Parathyroid adenoma (tissue), 2 donors: ENCODE data around the gene PRKCE.

Source experiments
- H2AFZ ChIP-seq: fragments of 300-600 bp; sonication (generic); one replicate; pipeline ENCODE4 v1.7.0; 2017; ENCODE audit warnings: antibody characterized with exemption, mild to moderate bottlenecking
- H3K27ac ChIP-seq: fragments of 300-600 bp; sonication (generic); one replicate; pipeline ENCODE4 v1.7.0; 2017
- H3K27me3 ChIP-seq: fragments of 300-600 bp; sonication (generic); one replicate; pipeline ENCODE4 v1.7.0; 2017; ENCODE audit warnings: low read length; ENCODE audit not compliant: control insufficient read depth, insufficient read depth
- H3K36me3 ChIP-seq: fragments of 300-600 bp; sonication (generic); one replicate; pipeline ENCODE4 v1.7.0; 2017; ENCODE audit warnings: low read length; ENCODE audit not compliant: control insufficient read depth, insufficient read depth
- H3K4me1 ChIP-seq: fragments of 300-600 bp; sonication (generic); one replicate; pipeline ENCODE4 v1.7.0; 2017; ENCODE audit warnings: control low read depth
- H3K4me2 ChIP-seq: fragments of 300-600 bp; sonication (generic); one replicate; pipeline ENCODE4 v1.7.0; 2017; ENCODE audit warnings: low read length
- H3K4me3 ChIP-seq: fragments of 300-600 bp; sonication (generic); one replicate; pipeline ENCODE4 v1.7.0; 2017; ENCODE audit warnings: low read depth, low read length
- H3K79me2 ChIP-seq: fragments of 300-600 bp; sonication (generic); one replicate; pipeline ENCODE4 v1.7.0; 2017; ENCODE audit warnings: control low read depth
- H3K9ac ChIP-seq: fragments of 300-600 bp; sonication (generic); one replicate; pipeline ENCODE4 v1.7.0; 2017; ENCODE audit warnings: mild to moderate bottlenecking
- H3K9me3 ChIP-seq: fragments of 300-600 bp; sonication (generic); one replicate; pipeline ENCODE4 v1.7.0; 2017; ENCODE audit warnings: low read length; ENCODE audit not compliant: control insufficient read depth
- TF ChIP-seq, protein P1 (sequence below): fragments of 300-600 bp; sonication (generic); IDR thresholded peaks from one replicate; pipeline ENCODE4 v1.7.0; 2017; ENCODE audit warnings: antibody characterized with exemption, mild to moderate bottlenecking
- donor health status: primary hyperparathyroidism.

The PRKCE gene

GRCh38 chr2:46001290-46001689 lies 349.8 kb downstream of the PRKCE start:
- H3K9ac ChIP-seq: no peak overlapping the region
- TF ChIP-seq, protein P1, sequence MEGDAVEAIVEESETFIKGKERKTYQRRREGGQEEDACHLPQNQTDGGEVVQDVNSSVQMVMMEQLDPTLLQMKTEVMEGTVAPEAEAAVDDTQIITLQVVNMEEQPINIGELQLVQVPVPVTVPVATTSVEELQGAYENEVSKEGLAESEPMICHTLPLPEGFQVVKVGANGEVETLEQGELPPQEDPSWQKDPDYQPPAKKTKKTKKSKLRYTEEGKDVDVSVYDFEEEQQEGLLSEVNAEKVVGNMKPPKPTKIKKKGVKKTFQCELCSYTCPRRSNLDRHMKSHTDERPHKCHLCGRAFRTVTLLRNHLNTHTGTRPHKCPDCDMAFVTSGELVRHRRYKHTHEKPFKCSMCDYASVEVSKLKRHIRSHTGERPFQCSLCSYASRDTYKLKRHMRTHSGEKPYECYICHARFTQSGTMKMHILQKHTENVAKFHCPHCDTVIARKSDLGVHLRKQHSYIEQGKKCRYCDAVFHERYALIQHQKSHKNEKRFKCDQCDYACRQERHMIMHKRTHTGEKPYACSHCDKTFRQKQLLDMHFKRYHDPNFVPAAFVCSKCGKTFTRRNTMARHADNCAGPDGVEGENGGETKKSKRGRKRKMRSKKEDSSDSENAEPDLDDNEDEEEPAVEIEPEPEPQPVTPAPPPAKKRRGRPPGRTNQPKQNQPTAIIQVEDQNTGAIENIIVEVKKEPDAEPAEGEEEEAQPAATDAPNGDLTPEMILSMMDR: no peak
- H3K4me2 ChIP-seq: no peak overlapping the region
- no peaks in the 10 kb centered on the region for H3K27me3 ChIP-seq
- no peak overlapping the region for H3K4me3 ChIP-seq
- no peak overlapping the region for H3K27ac ChIP-seq
- peaks cover 2% of the 10 kb centered on the region for H3K79me2 ChIP-seq
- no peak overlapping the region for H2AFZ ChIP-seq
- no peaks in the 10 kb centered on the region for H3K9me3 ChIP-seq
- no peaks in the 10 kb centered on the region for H3K36me3 ChIP-seq
- H3K4me1 ChIP-seq: peaks cover 2% of the 10 kb centered on the region

DNA sequence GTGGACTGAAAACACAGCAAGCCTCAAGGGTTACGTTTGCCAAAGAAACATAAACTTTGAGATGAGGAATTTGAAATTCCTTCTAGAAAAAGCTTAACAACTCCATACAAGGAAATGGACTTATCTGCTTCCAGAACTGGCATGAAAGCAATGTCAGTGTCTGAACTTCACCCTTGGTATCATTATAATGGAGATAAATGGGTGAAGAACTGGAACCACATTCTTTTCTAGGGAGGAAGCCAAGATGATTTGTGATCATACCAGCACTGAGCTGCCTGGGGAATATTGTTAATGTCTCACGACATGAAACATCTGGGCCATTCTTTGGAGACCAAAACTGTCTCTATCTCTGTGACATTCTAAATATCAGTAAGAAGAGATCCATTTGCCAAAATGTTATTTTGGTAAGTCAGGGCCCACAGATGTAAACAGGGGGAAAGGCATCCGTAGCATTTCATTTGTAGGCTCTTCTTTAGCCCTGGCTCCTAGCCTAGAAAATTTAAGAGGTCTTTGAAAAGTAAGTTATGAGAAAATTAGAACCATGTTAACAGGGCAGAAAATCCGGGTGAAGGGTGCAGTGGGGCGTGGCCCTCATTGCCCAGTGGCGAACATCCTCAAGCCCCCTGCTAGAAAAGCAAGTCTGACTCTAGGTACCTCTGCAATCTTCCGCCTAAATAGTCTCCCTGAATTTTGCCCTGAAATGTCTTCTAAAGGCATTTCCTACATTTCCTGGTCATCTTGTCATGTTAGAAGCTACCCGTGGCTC lies 350.4 kb downstream of the PRKCE start:
- Histone ChIP-seq H3K27ac (no peak overlapping the region), H3K9ac (no peak overlapping the region), H3K4me1 (peaks cover 4% of the 10 kb centered on the region), H3K4me3 (no peak overlapping the region), H3K9me3 (no peaks in the 10 kb centered on the region), H2AFZ (no peak overlapping the region), H3K79me2 (peaks cover 2% of the 10 kb centered on the region), H3K27me3 (no peaks in the 10 kb centered on the region), H3K4me2 (no peak overlapping the region), H3K36me3 (no peaks in the 10 kb centered on the region)
- TF ChIP-seq, protein P1: no peak

GRCh38 chr2:46002507-46002883 lies 351.0 kb downstream of the PRKCE start:
- Histone ChIP-seq H2AFZ (no peak overlapping the region), H3K79me2 (peaks cover 2% of the 10 kb centered on the region), H3K27ac (no peak overlapping the region), H3K27me3 (no peaks in the 10 kb centered on the region), H3K4me2 (no peak overlapping the region), H3K9ac (no peak overlapping the region), H3K9me3 (no peaks in the 10 kb centered on the region), H3K36me3 (no peaks in the 10 kb centered on the region), H3K4me3 (no peak overlapping the region), H3K4me1 (peaks cover 4% of the 10 kb centered on the region)
- TF ChIP-seq, protein P1: no peak

DNA sequence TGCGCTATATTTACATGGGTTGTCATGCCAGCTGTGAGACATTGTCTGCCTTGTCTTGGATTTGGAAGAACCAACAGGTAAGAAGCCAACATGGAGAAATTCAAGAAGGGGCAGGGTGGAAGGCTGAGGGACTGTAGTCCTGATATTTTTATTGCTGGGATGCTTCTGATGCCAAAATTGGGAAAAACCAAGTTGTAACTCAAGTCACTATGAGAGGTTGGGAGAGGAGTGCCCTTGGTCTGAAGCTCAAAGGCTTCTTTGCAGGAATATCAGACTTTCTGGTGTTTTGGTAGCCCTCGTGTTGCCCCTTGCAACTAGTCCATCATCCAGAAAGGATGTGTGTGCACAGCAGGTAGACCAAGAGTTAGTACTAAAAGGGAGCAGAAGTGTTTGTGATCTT lies 351.5 kb downstream of the PRKCE start:
- TF ChIP-seq, protein P1: no peak
- Histone ChIP-seq H3K79me2 (peaks cover 2% of the 10 kb centered on the region), H2AFZ (no peak overlapping the region), H3K36me3 (no peaks in the 10 kb centered on the region), H3K27ac (no peak overlapping the region), H3K9ac (no peak overlapping the region), H3K9me3 (no peaks in the 10 kb centered on the region), H3K27me3 (no peaks in the 10 kb centered on the region), H3K4me3 (no peak overlapping the region), H3K4me2 (no peak overlapping the region), H3K4me1 (peaks cover 4% of the 10 kb centered on the region)

- Histone ChIP-seq H3K9ac (no peak overlapping the region), H3K27ac (no peak overlapping the region), H3K27me3 (no peaks in the 10 kb centered on the region), H3K79me2 (no peaks in the 10 kb centered on the region), H3K4me1 (peaks cover 4% of the 10 kb centered on the region), H3K9me3 (no peaks in the 10 kb centered on the region), H2AFZ (no peak overlapping the region), H3K4me3 (no peak overlapping the region), H3K36me3 (no peaks in the 10 kb centered on the region), H3K4me2 (no peak overlapping the region)
- TF ChIP-seq, protein P1: no peak
Observed at GRCh38 chr2:46003903-46004473, 352.5 kb downstream of the PRKCE start.
